OCI-LY3 (cell line): Measurements from ENCODE around the gene RNU7-1.

ENCODE experiments used
- CTCF ChIP-seq: fragments of 200-600, 300-600 bp; sonication (generic); IDR thresholded peaks from 2 replicates; pipeline ENCODE4 v1.5.1; 2014; ENCODE audit warnings: antibody characterized with exemption, low read length, low read depth
- EZH2phosphoT487 ChIP-seq: fragments of 200-600 bp; shearing (Covaris generic); IDR thresholded peaks from 2 replicates; pipeline ENCODE4 v1.6.1; 2018; ENCODE audit warnings: antibody characterized with exemption, mixed run types, low read depth

DNA sequence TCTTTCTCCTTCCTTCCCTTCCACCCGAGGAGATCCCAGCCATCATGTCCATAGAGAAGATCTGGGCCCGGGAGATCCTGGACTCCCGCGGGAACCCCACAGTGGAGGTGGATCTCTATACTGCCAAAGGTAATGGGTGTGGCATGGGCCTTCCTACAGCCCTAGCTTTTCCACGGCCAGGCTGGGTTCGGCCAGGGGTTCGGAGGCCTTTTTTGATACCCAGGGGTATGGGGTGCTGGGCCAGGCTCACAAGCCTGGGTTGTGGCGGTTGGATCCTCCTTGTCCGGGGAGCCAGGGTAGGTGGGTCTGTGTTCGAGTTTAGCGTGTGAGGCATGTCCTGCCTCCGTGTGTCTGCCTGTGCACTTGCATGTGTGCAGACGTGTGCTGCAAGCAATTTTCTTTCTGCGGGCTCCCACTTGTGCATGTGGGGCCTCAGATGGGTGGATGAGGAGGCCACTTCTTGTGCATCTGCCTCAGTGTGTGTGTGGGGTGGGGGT, 27.8 kb upstream of the RNU7-1 start:
- no peak for TF ChIP-seq CTCF
- no peak for TF ChIP-seq EZH2phosphoT487
